HG03045 (cell line): ENCODE data around the gene A2M.
"Not testable (repeated sequence)": the region's sequence is repeated elsewhere in the genome, so short reads cannot be mapped to it uniquely, and the experiment has no call there.

Experiments
- ATAC-seq: cut with Tn5 transposase; IDR thresholded peaks from one replicate; pipeline ENCODE4 v1.9.1; 2021; ENCODE audit warnings: mild to moderate bottlenecking, moderate library complexity; ENCODE audit not compliant: unreplicated experiment

The A2M gene

GRCh38 chr12:9115731-9116559, at the start of gene A2M:
Gene A2M (minus strand): TSS chr12:9115919. CDS start chr12:9115849, 70 bp downstream.
- no peak for ATAC-seq

GRCh38 chr12:9163392-9163791, 47.7 kb upstream of the A2M start:
- no peak for ATAC-seq

GRCh38 chr12:9156119-9156518, 40.4 kb upstream of the A2M start:
- ATAC-seq = no peak

- ATAC-seq = no peak
Observed at GRCh38 chr12:9149372-9149771, 33.7 kb upstream of the A2M start.

- no peak for ATAC-seq
Observed at GRCh38 chr12:9148926-9149325, 33.2 kb upstream of the A2M start.

- no peak for ATAC-seq
Observed at GRCh38 chr12:9147461-9147860, 31.7 kb upstream of the A2M start.

GRCh38 chr12:9144730-9145106, 29.0 kb upstream of the A2M start:
- ATAC-seq = no peak

GRCh38 chr12:9143929-9144729, 28.4 kb upstream of the A2M start:
- ATAC-seq = no peak

- ATAC-seq = no peak
Observed at GRCh38 chr12:9143137-9143536, 27.4 kb upstream of the A2M start.

- ATAC-seq = not testable (repeated sequence)
Observed at GRCh38 chr12:9139588-9140290, 24.0 kb upstream of the A2M start.

- ATAC-seq = no peak
Observed at GRCh38 chr12:9135903-9136310, 20.2 kb upstream of the A2M start.

GRCh38 chr12:9134981-9135628, 19.4 kb upstream of the A2M start:
- ATAC-seq = no peak

GRCh38 chr12:9133216-9133916, 17.6 kb upstream of the A2M start:
- ATAC-seq = no peak

GRCh38 chr12:9132008-9132535, 16.4 kb upstream of the A2M start:
- ATAC-seq = no peak

GRCh38 chr12:9130244-9130643, 14.5 kb upstream of the A2M start:
- no peak for ATAC-seq

- no peak for ATAC-seq
Observed at GRCh38 chr12:9127936-9128663, 12.4 kb upstream of the A2M start.

GRCh38 chr12:9127484-9127883, 11.8 kb upstream of the A2M start:
- ATAC-seq = no peak

GRCh38 chr12:9124383-9125031, 8.8 kb upstream of the A2M start:
- ATAC-seq = no peak

GRCh38 chr12:9123781-9124382, 8.2 kb upstream of the A2M start:
- no peak for ATAC-seq
